Measurements from ENCODE around the gene ITM2C. TPM values are rescaled to one million over a fixed set of nuclear protein-coding genes. Genes with fewer than 3 reads are reported as not detected.

The ITM2C gene
- total and polyA plus RNA-seq, 2 of the 8 experiments (the other 6 are each of a cell fraction or from before 2014, with no cell fraction given) = 362 to 742 TPM

GRCh38 chr2:230924092-230924469 is 59.3 kb downstream of the ITM2C start:
- no peak overlapping the region for H3K18ac ChIP-seq (ENCODE audit: extremely low read depth, low read length)
- no peak overlapping the region for H3K14ac ChIP-seq (ENCODE audit: insufficient read length)
- H2BK20ac ChIP-seq (ENCODE audit: low read length) = no peak overlapping the region
- H2BK5ac ChIP-seq (ENCODE audit: low read depth, low read length) = no peak overlapping the region
- H2BK12ac ChIP-seq (ENCODE audit: low read depth, low read length) = no peak overlapping the region; the same call in 1 of the 2 replicates
- no peaks in the 10 kb centered on the region for H3K9me3 ChIP-seq (ENCODE audit: insufficient read depth in 2 of 2, low read depth in 1 of 2, low read length in 1 of 2)
- H4K20me1 ChIP-seq (replicated peaks in 1 of 2; ENCODE audit: control insufficient read depth in 1 of 2, insufficient read depth in 2 of 2, low read length in 2 of 2) = no peaks in the 10 kb centered on the region
- no peak overlapping the region for H3K56ac ChIP-seq (replicated peaks; ENCODE audit: insufficient read length, low read depth, low read length)
- no peak overlapping the region for H4K5ac ChIP-seq (ENCODE audit: insufficient read length, low read depth, low read length)
- H2AFZ ChIP-seq (ENCODE audit: low read length) = peak overlapping the region; percentile 48; the same call in 1 of the 2 replicates
- FAIRE-seq (no peak), DNase-seq (ENCODE audit: low read depth in 1 of 2, low spot score in 2 of 2) (no peak)
- H3K4me1 ChIP-seq (replicated peaks in 1 of 4; ENCODE audit: control insufficient read depth in 3 of 4, insufficient read depth in 4 of 4, low read length in 3 of 4) = peaks cover 0 to 3% (median 2%) of the 10 kb centered on the region in 4 experiments; a peak in 2 of 7 replicates
- H3K23ac ChIP-seq (ENCODE audit: insufficient read length) = no peak overlapping the region
- no peak overlapping the region for H2BK120ac ChIP-seq (replicated peaks; ENCODE audit: low read depth, low read length)
- no peak overlapping the region for H3K4me2 ChIP-seq (ENCODE audit: insufficient read depth in 1 of 2, low read depth in 2 of 2, low read length in 2 of 2)
- no peak for TF ChIP-seq EGR1 (IDR thresholded peaks at IDR 0.05; ENCODE audit: borderline replicate concordance, low read depth, low read length)
- no peak for TF ChIP-seq BACH1 (IDR thresholded peaks at IDR 0.05; ENCODE audit: low read length)
- no peak for TF ChIP-seq KDM4A (IDR thresholded peaks at IDR 0.05; ENCODE audit: low read depth, low read length, severe bottlenecking)
- no peak for TF ChIP-seq RBBP5 (IDR thresholded peaks at IDR 0.05; ENCODE audit: borderline replicate concordance, low read depth, low read length)
- TF ChIP-seq PHF8 (conservative IDR thresholded peaks at IDR 0.05; ENCODE audit: low read depth, low read length) = no peak
- TF ChIP-seq SP2 (IDR thresholded peaks at IDR 0.05; ENCODE audit: low read length) = no peak
- TF ChIP-seq RXRA (IDR thresholded peaks at IDR 0.05; ENCODE audit: insufficient read depth, low read depth, low read length) = no peak
- TF ChIP-seq ASH2L (IDR thresholded peaks at IDR 0.05; ENCODE audit: low read length) = no peak
- no peak for TF ChIP-seq SRF (IDR thresholded peaks at IDR 0.05; ENCODE audit: low read depth, low read length)
- TF ChIP-seq USF2 (IDR thresholded peaks at IDR 0.05; ENCODE audit: low read length) = no peak
- H3K9ac ChIP-seq (replicated peaks in 1 of 4; ENCODE audit: extremely low read depth in 1 of 4, low read depth in 3 of 4, low read length in 3 of 4) = no peak overlapping the region
- H3K36me3 ChIP-seq (ENCODE audit: control insufficient read depth in 2 of 4, insufficient read depth in 4 of 4, low read length in 3 of 4) = no peaks in the 10 kb centered on the region
- WGBS, 2 experiments (ENCODE audit: extremely low coverage in 1 of 2, insufficient coverage in 1 of 2, insufficient read length in 1 of 2, insufficient replicate concordance in 2 of 2, low coverage in 1 of 2, low lambda C conversion rate in 2 of 2, missing lambda C conversion rate in 1 of 2) = 89% methylated on average over 6 of the region's 6 CpGs; no CpG with 5 or more reads in 1 of the 2 experiments
- no peak overlapping the region for H2AK5ac ChIP-seq (ENCODE audit: low read depth, low read length)
- POLR2A ChIA-PET (ENCODE audit: partially characterized antibody) = interaction anchor here (1.8 kb wide), 1 partner anchor 51 kb away, joined by 7 read pairs; no protein-coding TSS in a partner anchor
- H3K79me1 ChIP-seq (ENCODE audit: low read depth, low read length) = no peaks in the 10 kb centered on the region
- no peaks in the 10 kb centered on the region for H3K79me2 ChIP-seq (ENCODE audit: control insufficient read depth in 1 of 2, insufficient read depth in 2 of 2, low read length in 2 of 2)
- CTCF ChIA-PET (ENCODE audit: partially characterized antibody) = interaction anchor here (0.8 to 15.3 kb wide), 38 partner anchors 9 to 131 kb away, joined by 3 to 332 read pairs (median 4); partner anchors contain the start of gene SPATA3
- H3K27ac ChIP-seq (ENCODE audit: low read depth, low read length) = no peak overlapping the region
- no peak overlapping the region for H3K4me3 ChIP-seq (ENCODE audit: extremely low read depth in 1 of 4, insufficient read depth in 2 of 4, low read depth in 3 of 4, low read length in 4 of 4)
- H3K27me3 ChIP-seq (replicated peaks in 1 of 4; ENCODE audit: control insufficient read depth in 3 of 4, extremely low read depth in 1 of 4, insufficient read depth in 3 of 4, low read length in 3 of 4) = no peaks in the 10 kb centered on the region
- no peak overlapping the region for H3K4ac ChIP-seq (replicated peaks; ENCODE audit: insufficient read length, low read depth, low read length)
- no peak overlapping the region for H2BK15ac ChIP-seq (ENCODE audit: low read length)
- H4K8ac ChIP-seq (ENCODE audit: extremely low read depth, insufficient read depth, low read length) = peak overlapping the region; percentile 47; the same call in 1 of the 2 replicates
- H4K91ac ChIP-seq (replicated peaks; ENCODE audit: insufficient read length, low read length) = no peak overlapping the region
- no peaks in the 10 kb centered on the region for H3K23me2 ChIP-seq (ENCODE audit: low read depth, low read length)
